HG02885 (cell line): ENCODE data around the gene TAF11.
"Not testable (repeated sequence)": the region's sequence is repeated elsewhere in the genome, so short reads cannot be mapped to it uniquely, and the experiment has no call there.

Experiments
- ATAC-seq: cut with Tn5 transposase; IDR thresholded peaks from one replicate; pipeline ENCODE4 v1.9.1; 2021; ENCODE audit warnings: mild to moderate bottlenecking; ENCODE audit not compliant: unreplicated experiment, poor library complexity

Gene TAF11

GRCh38 chr6:34887753-34888513 is at the start of gene TAF11:
TSS of gene TAF11 (minus strand) at chr6:34888042. CDS start at chr6:34887957, 85 bp downstream.
- peak; percentile 78 for ATAC-seq

GRCh38 chr6:34934516-34934915 is 46.7 kb upstream of the TAF11 start:
- no peak for ATAC-seq

- ATAC-seq, result not testable (repeated sequence)
Observed at GRCh38 chr6:34932202-34932601, 44.4 kb upstream of the TAF11 start.

- ATAC-seq, result no peak
Observed at GRCh38 chr6:34930221-34930620, 42.4 kb upstream of the TAF11 start.

GRCh38 chr6:34929241-34929978 is 41.6 kb upstream of the TAF11 start:
- ATAC-seq, result no peak

GRCh38 chr6:34928695-34929094 is 40.9 kb upstream of the TAF11 start:
- ATAC-seq, result no peak

GRCh38 chr6:34928220-34928619 is 40.4 kb upstream of the TAF11 start:
- ATAC-seq, result no peak

- no peak for ATAC-seq
Observed at GRCh38 chr6:34926655-34927054, 38.8 kb upstream of the TAF11 start.

- ATAC-seq, result no peak
Observed at GRCh38 chr6:34924831-34925625, 37.2 kb upstream of the TAF11 start.

GRCh38 chr6:34922177-34922663 is 34.4 kb upstream of the TAF11 start:
- ATAC-seq, result no peak

- no peak for ATAC-seq
Observed at GRCh38 chr6:34920097-34920496, 32.3 kb upstream of the TAF11 start.

GRCh38 chr6:34919651-34920050 is 31.8 kb upstream of the TAF11 start:
- ATAC-seq, result no peak

GRCh38 chr6:34917626-34918285 is 29.9 kb upstream of the TAF11 start:
- ATAC-seq, result no peak

- no peak for ATAC-seq
Observed at GRCh38 chr6:34916348-34916967, 28.6 kb upstream of the TAF11 start.

- no peak for ATAC-seq
Observed at GRCh38 chr6:34914358-34914757, 26.5 kb upstream of the TAF11 start.

GRCh38 chr6:34912715-34913464 is 25.0 kb upstream of the TAF11 start:
- ATAC-seq, result peak; percentile 34

- ATAC-seq, result no peak
Observed at GRCh38 chr6:34911822-34912221, 24.0 kb upstream of the TAF11 start.

- no peak for ATAC-seq
Observed at GRCh38 chr6:34909320-34909883, 21.6 kb upstream of the TAF11 start.

- ATAC-seq, result no peak
Observed at GRCh38 chr6:34908194-34908593, 20.4 kb upstream of the TAF11 start.
